ENCODE measurements around the gene USP46.

Gene USP46

GRCh38 chr4:52554612-52555355 is 104.3 kb downstream of the USP46 start:
- no peak for DNase-seq
- H3K27ac ChIP-seq (ENCODE audit: insufficient read depth in 1 of 2, low read depth in 1 of 2, low read length in 2 of 2, poor library complexity in 1 of 2, severe bottlenecking in 2 of 2) = no peak overlapping the region
- no peaks in the 10 kb centered on the region for H3K27me3 ChIP-seq (replicated peaks in 2 of 5; ENCODE audit: control insufficient read depth in 4 of 5, insufficient read depth in 5 of 5, low read length in 4 of 5)
- no peak overlapping the region for H3K4me3 ChIP-seq (ENCODE audit: control insufficient read depth in 1 of 7, extremely low read depth in 1 of 7, insufficient read depth in 4 of 7, low read depth in 2 of 7, low read length in 6 of 7)
- ChIA-PET POLR2A (no interaction called here), CTCF (interaction anchor here (2.0 kb wide), 1 partner anchor 9 kb away, joined by 5 read pairs; no protein-coding TSS in a partner anchor)
- H3K4me1 ChIP-seq (ENCODE audit: control extremely low read depth in 1 of 4, control insufficient read depth in 4 of 4, insufficient read depth in 4 of 4, low read length in 3 of 4) = peaks cover 0 to 1% (median 0%) of the 10 kb centered on the region in 4 experiments
- H3K9me3 ChIP-seq (ENCODE audit: control extremely low read depth in 1 of 5, control insufficient read depth in 4 of 5, insufficient read depth in 2 of 5, low read depth in 1 of 5, low read length in 4 of 5) = peaks cover 0 to 4% (median 0%) of the 10 kb centered on the region in 5 experiments
- 70% methylated on average over 2 of the region's 5 CpGs for WGBS (ENCODE audit: insufficient coverage)
- H3K36me3 ChIP-seq (ENCODE audit: control insufficient read depth in 4 of 4, insufficient read depth in 4 of 4, low read length in 3 of 4) = no peaks in the 10 kb centered on the region

- DNase-seq = no peak
- no peaks in the 10 kb centered on the region for H3K27me3 ChIP-seq (replicated peaks in 2 of 5; ENCODE audit: control insufficient read depth in 4 of 5, insufficient read depth in 5 of 5, low read length in 4 of 5)
- WGBS (ENCODE audit: insufficient coverage) = 100% methylated on average over 5 of the region's 5 CpGs
- H3K4me3 ChIP-seq (ENCODE audit: control insufficient read depth in 1 of 7, extremely low read depth in 1 of 7, insufficient read depth in 4 of 7, low read depth in 2 of 7, low read length in 6 of 7) = no peak overlapping the region
- peaks cover 0 to 1% (median 0%) of the 10 kb centered on the region in 4 experiments for H3K4me1 ChIP-seq (ENCODE audit: control extremely low read depth in 1 of 4, control insufficient read depth in 4 of 4, insufficient read depth in 4 of 4, low read length in 3 of 4)
- H3K9me3 ChIP-seq (ENCODE audit: control extremely low read depth in 1 of 5, control insufficient read depth in 4 of 5, insufficient read depth in 2 of 5, low read depth in 1 of 5, low read length in 4 of 5) = peaks cover 0 to 4% (median 0%) of the 10 kb centered on the region in 5 experiments
- ChIA-PET POLR2A (no interaction called here), CTCF (interaction anchor here (1.1 kb wide), 1 partner anchor 65 kb away, joined by 3 read pairs; no protein-coding TSS in a partner anchor)
- H3K36me3 ChIP-seq (ENCODE audit: control insufficient read depth in 4 of 4, insufficient read depth in 4 of 4, low read length in 3 of 4) = no peaks in the 10 kb centered on the region
- H3K27ac ChIP-seq (ENCODE audit: insufficient read depth in 1 of 2, low read depth in 1 of 2, low read length in 2 of 2, poor library complexity in 1 of 2, severe bottlenecking in 2 of 2) = no peak overlapping the region
Measured at GRCh38 chr4:52552778-52553177, 106.3 kb downstream of the USP46 start.

- 100% methylated on average over 1 of the region's 1 CpG for WGBS (ENCODE audit: insufficient coverage)
- Histone ChIP-seq H3K27me3 (replicated peaks in 2 of 5; ENCODE audit: control insufficient read depth in 4 of 5, insufficient read depth in 5 of 5, low read length in 4 of 5) (no peaks in the 10 kb centered on the region), H3K4me3 (ENCODE audit: control insufficient read depth in 1 of 7, extremely low read depth in 1 of 7, insufficient read depth in 4 of 7, low read depth in 2 of 7, low read length in 6 of 7) (no peak overlapping the region), H3K36me3 (ENCODE audit: control insufficient read depth in 4 of 4, insufficient read depth in 4 of 4, low read length in 3 of 4) (no peaks in the 10 kb centered on the region), H3K4me1 (ENCODE audit: control extremely low read depth in 1 of 4, control insufficient read depth in 4 of 4, insufficient read depth in 4 of 4, low read length in 3 of 4) (peaks cover 0 to 1% (median 0%) of the 10 kb centered on the region in 4 experiments), H3K27ac (ENCODE audit: insufficient read depth in 1 of 2, low read depth in 1 of 2, low read length in 2 of 2, poor library complexity in 1 of 2, severe bottlenecking in 2 of 2) (no peak overlapping the region), H3K9me3 (ENCODE audit: control extremely low read depth in 1 of 5, control insufficient read depth in 4 of 5, insufficient read depth in 2 of 5, low read depth in 1 of 5, low read length in 4 of 5) (no peaks in the 10 kb centered on the region)
- CTCF ChIA-PET = interaction anchor here (1.1 kb wide), 1 partner anchor 66 kb away, joined by 3 read pairs; no protein-coding TSS in a partner anchor
- POLR2A ChIA-PET = no interaction called here
- DNase-seq = no peak
Measured at GRCh38 chr4:52551487-52551886, 107.6 kb downstream of the USP46 start.

GRCh38 chr4:52550186-52550585 is 108.9 kb downstream of the USP46 start:
- WGBS (ENCODE audit: insufficient coverage) = 100% methylated on average over 2 of the region's 3 CpGs
- H3K4me1 ChIP-seq (ENCODE audit: control extremely low read depth in 1 of 4, control insufficient read depth in 4 of 4, insufficient read depth in 4 of 4, low read length in 3 of 4) = peaks cover 0 to 4% (median 0%) of the 10 kb centered on the region in 4 experiments
- H3K27me3 ChIP-seq (replicated peaks in 2 of 5; ENCODE audit: control insufficient read depth in 4 of 5, insufficient read depth in 5 of 5, low read length in 4 of 5) = no peaks in the 10 kb centered on the region
- no peak overlapping the region for H3K27ac ChIP-seq (ENCODE audit: insufficient read depth in 1 of 2, low read depth in 1 of 2, low read length in 2 of 2, poor library complexity in 1 of 2, severe bottlenecking in 2 of 2)
- H3K9me3 ChIP-seq (ENCODE audit: control extremely low read depth in 1 of 5, control insufficient read depth in 4 of 5, insufficient read depth in 2 of 5, low read depth in 1 of 5, low read length in 4 of 5) = no peaks in the 10 kb centered on the region
- no peaks in the 10 kb centered on the region for H3K36me3 ChIP-seq (ENCODE audit: control insufficient read depth in 4 of 4, insufficient read depth in 4 of 4, low read length in 3 of 4)
- no peak overlapping the region for H3K4me3 ChIP-seq (ENCODE audit: control insufficient read depth in 1 of 7, extremely low read depth in 1 of 7, insufficient read depth in 4 of 7, low read depth in 2 of 7, low read length in 6 of 7)
- DNase-seq = no peak
- ChIA-PET POLR2A (no interaction called here), CTCF (interaction anchor here (1.2 to 1.3 kb wide), 2 partner anchors 432 to 1684 kb away, joined by 3 read pairs; no protein-coding TSS in a partner anchor)

GRCh38 chr4:52548818-52549570 is 110.1 kb downstream of the USP46 start:
- CTCF ChIA-PET = interaction anchor here (1.2 to 1.3 kb wide), 2 partner anchors 433 to 1685 kb away, joined by 3 read pairs; no protein-coding TSS in a partner anchor
- no peaks in the 10 kb centered on the region for H3K27me3 ChIP-seq (replicated peaks in 2 of 5; ENCODE audit: control insufficient read depth in 4 of 5, insufficient read depth in 5 of 5, low read length in 4 of 5)
- no peak overlapping the region for H3K27ac ChIP-seq (ENCODE audit: insufficient read depth in 1 of 2, low read depth in 1 of 2, low read length in 2 of 2, poor library complexity in 1 of 2, severe bottlenecking in 2 of 2)
- DNase-seq = no peak
- H3K4me1 ChIP-seq (ENCODE audit: control extremely low read depth in 1 of 4, control insufficient read depth in 4 of 4, insufficient read depth in 4 of 4, low read length in 3 of 4) = peaks cover 0 to 3% (median 0%) of the 10 kb centered on the region in 4 experiments
- no peaks in the 10 kb centered on the region for H3K36me3 ChIP-seq (ENCODE audit: control insufficient read depth in 4 of 4, insufficient read depth in 4 of 4, low read length in 3 of 4)
- WGBS (ENCODE audit: insufficient coverage) = 100% methylated on average over 2 of the region's 8 CpGs
- no peak overlapping the region for H3K4me3 ChIP-seq (ENCODE audit: control insufficient read depth in 1 of 7, extremely low read depth in 1 of 7, insufficient read depth in 4 of 7, low read depth in 2 of 7, low read length in 6 of 7)
- no peaks in the 10 kb centered on the region for H3K9me3 ChIP-seq (ENCODE audit: control extremely low read depth in 1 of 5, control insufficient read depth in 4 of 5, insufficient read depth in 2 of 5, low read depth in 1 of 5, low read length in 4 of 5)
- POLR2A ChIA-PET = no interaction called here

GRCh38 chr4:52546449-52546848 is 112.7 kb downstream of the USP46 start:
- Histone ChIP-seq H3K4me3 (ENCODE audit: control insufficient read depth in 1 of 7, extremely low read depth in 1 of 7, insufficient read depth in 4 of 7, low read depth in 2 of 7, low read length in 6 of 7) (no peak overlapping the region), H3K4me1 (ENCODE audit: control extremely low read depth in 1 of 4, control insufficient read depth in 4 of 4, insufficient read depth in 4 of 4, low read length in 3 of 4) (peaks cover 0 to 3% (median 0%) of the 10 kb centered on the region in 4 experiments), H3K27me3 (replicated peaks in 2 of 5; ENCODE audit: control insufficient read depth in 4 of 5, insufficient read depth in 5 of 5, low read length in 4 of 5) (no peaks in the 10 kb centered on the region), H3K36me3 (ENCODE audit: control insufficient read depth in 4 of 4, insufficient read depth in 4 of 4, low read length in 3 of 4) (no peaks in the 10 kb centered on the region), H3K9me3 (ENCODE audit: control extremely low read depth in 1 of 5, control insufficient read depth in 4 of 5, insufficient read depth in 2 of 5, low read depth in 1 of 5, low read length in 4 of 5) (no peaks in the 10 kb centered on the region), H3K27ac (ENCODE audit: insufficient read depth in 1 of 2, low read depth in 1 of 2, low read length in 2 of 2, poor library complexity in 1 of 2, severe bottlenecking in 2 of 2) (no peak overlapping the region)
- POLR2A ChIA-PET = interaction anchor here (0.6 kb wide), 1 partner anchor 98 kb away, joined by 3 read pairs; no protein-coding TSS in a partner anchor
- WGBS (ENCODE audit: insufficient coverage) = 95% methylated on average over 3 of the region's 4 CpGs
- CTCF ChIA-PET = interaction anchor here (0.6 to 4.3 kb wide), 14 partner anchors 8 to 449 kb away, joined by 3 to 54 read pairs (median 4); no protein-coding TSS in a partner anchor
- DNase-seq = no peak

Data from common myeloid progenitor, CD34-positive (primary cell).